Thoracic aorta (tissue), 2 donors: ENCODE data around the gene MRPL17. TPM values are rescaled to one million over a fixed set of nuclear protein-coding genes. Genes with fewer than 3 reads are reported as not detected.

ENCODE experiments used
- ATAC-seq: fragments of 150-250 bp; one replicate; pipeline ENCODE4 v1.8.0; 2017; ENCODE audit warnings: low read depth; ENCODE audit not compliant: insufficient number of reproducible peaks, low FRiP score
- DNase-seq: peaks from one replicate; pipeline ENCODE4 v3.0.0-alpha.2; 2020; ENCODE audit warnings: low spot score
- H3K27ac ChIP-seq, 2 donors: fragments of 200-600 bp; sonication (generic); 1 replicate in 1 of 2; 2 replicates in 1 of 2; pipeline ENCODE4 v1.5.1; 2016; ENCODE audit warnings: mild to moderate bottlenecking in 2 of 2, moderate library complexity in 2 of 2
- H3K27me3 ChIP-seq: fragments of 200-600 bp; sonication (generic); replicated peaks from 2 replicates; pipeline ENCODE4 v1.6.0; 2016; ENCODE audit warnings: mild to moderate bottlenecking; ENCODE audit not compliant: insufficient read depth
- H3K36me3 ChIP-seq: fragments of 200-600 bp; sonication (generic); one replicate; pipeline ENCODE4 v1.5.1; 2016
- H3K4me1 ChIP-seq, 2 donors: fragments of 200-600 bp; sonication (generic); 1 replicate in 1 of 2; 2 replicates in 1 of 2; pipeline versions ENCODE4 v1.5.1 to v1.6.0; 2016; ENCODE audit warnings: low read depth in 2 of 2, mild to moderate bottlenecking in 1 of 2; ENCODE audit not compliant: control insufficient read depth in 1 of 2
- H3K4me3 ChIP-seq: fragments of 200-600 bp; sonication (generic); 2 replicates; pipeline ENCODE4 v1.5.1; 2016; ENCODE audit warnings: mild to moderate bottlenecking
- H3K9me3 ChIP-seq: fragments of 200-600 bp; sonication (generic); 2 replicates; pipeline ENCODE4 v1.5.1; 2016
- total RNA-seq, 2 donors: library from RNA; depleted of rRNA; stranded (reverse); fragments of >200 nt; gene quantifications; one replicate each; pipeline versions ENCODE4 v1.1.0 to v1.2.3, GENCODE V29; 2016
- TF ChIP-seq, protein P1 (sequence below): fragments of 200-600 bp; sonication (generic); IDR thresholded peaks from one replicate; pipeline ENCODE4 v1.5.1; 2019; ENCODE audit warnings: antibody characterized with exemption

The MRPL17 gene
- total RNA-seq, 2 donors from 2014 or later: 20.6 to 53.6 TPM

DNA sequence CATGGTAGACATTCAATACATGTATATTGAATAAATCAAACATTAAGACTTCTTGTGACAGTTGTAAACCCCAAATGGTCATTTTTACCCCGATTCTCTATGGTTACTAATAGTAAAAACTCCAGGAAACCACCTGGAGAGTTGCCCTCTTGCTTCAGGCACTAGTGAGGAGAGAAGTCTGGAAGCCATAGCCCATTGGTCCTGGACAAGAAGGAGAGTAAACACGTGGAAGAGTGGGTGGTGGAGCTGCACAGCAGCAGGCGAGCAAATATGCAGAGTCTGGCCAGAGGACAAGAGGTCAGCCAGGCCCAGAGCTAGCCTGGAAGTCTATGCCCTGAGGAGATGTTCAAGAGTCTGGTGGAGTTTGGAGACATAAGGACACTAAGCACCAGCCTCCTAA is 45.3 kb downstream of the MRPL17 start:
- peak; percentile 77 for ATAC-seq
- Histone ChIP-seq H3K4me1 (peaks cover 29 to 73% of the 10 kb centered on the region in 2 donors), H3K9me3 (no peaks in the 10 kb centered on the region), H3K4me3 (no peak overlapping the region), H3K36me3 (peaks cover 18% of the 10 kb centered on the region), H3K27ac (peak overlapping the region in 1 of 2 donors; percentile 45), H3K27me3 (no peaks in the 10 kb centered on the region)
- TF ChIP-seq, protein P1, sequence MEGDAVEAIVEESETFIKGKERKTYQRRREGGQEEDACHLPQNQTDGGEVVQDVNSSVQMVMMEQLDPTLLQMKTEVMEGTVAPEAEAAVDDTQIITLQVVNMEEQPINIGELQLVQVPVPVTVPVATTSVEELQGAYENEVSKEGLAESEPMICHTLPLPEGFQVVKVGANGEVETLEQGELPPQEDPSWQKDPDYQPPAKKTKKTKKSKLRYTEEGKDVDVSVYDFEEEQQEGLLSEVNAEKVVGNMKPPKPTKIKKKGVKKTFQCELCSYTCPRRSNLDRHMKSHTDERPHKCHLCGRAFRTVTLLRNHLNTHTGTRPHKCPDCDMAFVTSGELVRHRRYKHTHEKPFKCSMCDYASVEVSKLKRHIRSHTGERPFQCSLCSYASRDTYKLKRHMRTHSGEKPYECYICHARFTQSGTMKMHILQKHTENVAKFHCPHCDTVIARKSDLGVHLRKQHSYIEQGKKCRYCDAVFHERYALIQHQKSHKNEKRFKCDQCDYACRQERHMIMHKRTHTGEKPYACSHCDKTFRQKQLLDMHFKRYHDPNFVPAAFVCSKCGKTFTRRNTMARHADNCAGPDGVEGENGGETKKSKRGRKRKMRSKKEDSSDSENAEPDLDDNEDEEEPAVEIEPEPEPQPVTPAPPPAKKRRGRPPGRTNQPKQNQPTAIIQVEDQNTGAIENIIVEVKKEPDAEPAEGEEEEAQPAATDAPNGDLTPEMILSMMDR: no peak
- no peak for DNase-seq

DNA sequence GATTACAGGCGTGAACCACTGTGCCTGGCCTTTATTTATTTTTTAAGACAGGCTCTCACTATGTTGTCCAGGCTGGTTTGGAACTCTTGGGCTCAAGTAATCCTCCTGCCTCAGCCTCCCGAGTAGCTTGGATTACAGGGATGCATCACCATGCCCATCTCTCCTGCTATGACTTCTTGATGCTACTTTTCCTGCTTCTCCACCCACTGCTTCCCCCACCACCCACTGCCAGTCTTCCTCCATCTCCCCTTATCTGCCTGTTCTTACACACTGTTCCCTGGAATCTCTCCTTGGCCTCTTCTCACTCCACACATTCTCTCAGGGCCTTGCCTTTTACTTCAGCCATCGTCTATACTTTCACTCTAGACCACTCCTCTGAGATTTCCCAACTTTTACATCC is 46.7 kb downstream of the MRPL17 start:
- peak overlapping the region in 1 of 2 donors; percentile 58 for H3K27ac ChIP-seq
- peaks cover 30% of the 10 kb centered on the region for H3K36me3 ChIP-seq
- no peaks in the 10 kb centered on the region for H3K9me3 ChIP-seq
- no peaks in the 10 kb centered on the region for H3K27me3 ChIP-seq
- no peak overlapping the region for H3K4me3 ChIP-seq
- peaks cover 29 to 66% of the 10 kb centered on the region in 2 donors for H3K4me1 ChIP-seq
- TF ChIP-seq, protein P1: no peak
- no peak for DNase-seq
- ATAC-seq: no peak

- Histone ChIP-seq H3K36me3 (peaks cover 36% of the 10 kb centered on the region), H3K4me3 (no peak overlapping the region), H3K9me3 (no peaks in the 10 kb centered on the region), H3K27ac (peak overlapping the region; percentile 50 to 58), H3K27me3 (no peaks in the 10 kb centered on the region), H3K4me1 (peaks cover 29 to 62% of the 10 kb centered on the region in 2 donors)
- DNase-seq (no peak), ATAC-seq (no peak)
- TF ChIP-seq, protein P1: no peak
These were observed 47.8 kb downstream of the MRPL17 start for GRCh38 chr11:6635082-6635932.

DNA sequence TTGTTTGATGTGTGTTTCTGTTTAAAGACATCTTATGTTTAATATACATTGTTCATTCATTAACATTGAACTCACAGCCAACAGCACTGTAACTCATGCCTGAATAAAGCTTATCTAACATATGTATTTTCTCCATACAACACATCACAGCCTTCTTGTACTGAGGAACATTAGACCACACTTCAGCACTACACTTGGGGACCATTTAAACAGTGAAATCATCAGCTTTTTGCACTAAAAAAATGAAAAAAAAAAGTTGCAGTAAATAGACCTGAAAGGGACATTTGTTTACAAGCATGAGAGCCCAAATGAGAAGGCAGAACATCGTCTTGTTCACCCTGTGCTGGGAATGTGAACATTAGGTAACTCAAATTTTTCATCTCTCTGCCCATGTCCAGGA is 48.6 kb downstream of the MRPL17 start:
- DNase-seq: no peak
- H3K4me1 ChIP-seq: peaks cover 29 to 58% of the 10 kb centered on the region in 2 donors

More for the DNA sequence above, 48.6 kb downstream of the MRPL17 start:
- TF ChIP-seq, protein P1: no peak
- Histone ChIP-seq H3K36me3 (peaks cover 37% of the 10 kb centered on the region), H3K27me3 (no peaks in the 10 kb centered on the region), H3K9me3 (no peaks in the 10 kb centered on the region), H3K27ac (peak overlapping the region in 1 of 2 donors; percentile 50), H3K4me3 (no peak overlapping the region)
- ATAC-seq: no peak
